GM12865 (cell line): Measurements from ENCODE around the gene PPP1R2.
A peak's percentile ranks its signal among the peaks of the same experiment; 100 is the strongest.

ENCODE experiments used
- DNase-seq: peaks from one replicate; pipeline ENCODE4 v3.0.0; 2010; ENCODE audit warnings: low read depth
- H3K4me3 ChIP-seq: 2 replicates; pipeline ENCODE4 v1.5.1; 2011; ENCODE audit warnings: mild to moderate bottlenecking, low read depth, low read length, control low read depth
- CTCF ChIP-seq: IDR thresholded peaks from 2 replicates; pipeline ENCODE4 v1.5.1; 2011; ENCODE audit warnings: low read length, control low read depth, low read depth, inconsistent platforms; ENCODE audit not compliant: insufficient read depth; ENCODE audit errors: missing control alignments

PPP1R2 gene

GRCh38 chr3:195554458-195554857 lies 11.3 kb upstream of the PPP1R2 start:
- DNase-seq = no peak
- no peak for TF ChIP-seq CTCF

GRCh38 chr3:195553268-195553667 lies 10.1 kb upstream of the PPP1R2 start:
- no peak for TF ChIP-seq CTCF
- no peak for DNase-seq
- H3K4me3 ChIP-seq = no peak overlapping the region

More at GRCh38 chr3:195554458-195554857, 11.3 kb upstream of the PPP1R2 start:
- no peak overlapping the region for H3K4me3 ChIP-seq

GRCh38 chr3:195551381-195551978 lies 8.4 kb upstream of the PPP1R2 start:
- no peak for TF ChIP-seq CTCF
- no peak overlapping the region for H3K4me3 ChIP-seq
- DNase-seq = no peak

GRCh38 chr3:195550723-195551122 lies 7.6 kb upstream of the PPP1R2 start:
- TF ChIP-seq CTCF = no peak
- peak; percentile 18 for DNase-seq

GRCh38 chr3:195549931-195550519 lies 6.9 kb upstream of the PPP1R2 start:
- peak; percentile 82 for DNase-seq
- H3K4me3 ChIP-seq = peak overlapping the region; percentile 51
- TF ChIP-seq CTCF = no peak

More at GRCh38 chr3:195550723-195551122, 7.6 kb upstream of the PPP1R2 start:
- no peak overlapping the region for H3K4me3 ChIP-seq

GRCh38 chr3:195548987-195549386 lies 5.9 kb upstream of the PPP1R2 start:
- no peak for TF ChIP-seq CTCF
- no peak overlapping the region for H3K4me3 ChIP-seq
- DNase-seq = no peak

GRCh38 chr3:195548501-195548900 lies 5.4 kb upstream of the PPP1R2 start:
- no peak overlapping the region for H3K4me3 ChIP-seq
- TF ChIP-seq CTCF = no peak
- DNase-seq = no peak
